ENCODE data around the gene HDAC4.

DNA sequence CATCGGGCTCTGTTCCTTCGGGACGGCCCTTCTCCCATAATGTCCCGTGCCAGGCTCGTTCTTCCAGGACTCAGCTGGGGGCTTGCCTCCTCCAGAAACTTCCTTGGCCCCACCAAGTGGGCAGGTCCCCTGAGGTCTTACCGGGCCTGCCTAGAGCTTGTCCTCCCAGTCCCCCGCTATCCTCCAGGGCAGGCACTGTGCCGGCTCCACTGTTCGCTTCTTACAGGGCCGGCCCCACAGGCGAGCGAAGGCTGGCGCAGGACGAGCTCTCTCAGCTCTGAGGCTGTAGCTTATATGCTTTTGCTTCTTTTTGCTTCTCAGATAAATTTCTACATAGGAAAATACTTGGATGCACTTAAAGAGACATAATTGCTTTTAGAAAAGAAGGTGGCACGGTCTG lies 323.6 kb downstream of the HDAC4 start:
- TF ChIP-seq YY1 (IDR thresholded peaks at IDR 0.05; ENCODE audit: insufficient read depth, insufficient read length) = no peak
- no peak for TF ChIP-seq ZNF274 (IDR thresholded peaks at IDR 0.05; ENCODE audit: low read depth, low read length)
